Fibroblast of the aortic adventitia (primary cell): ENCODE data around the gene DDX18. TPM values are rescaled to one million over a fixed set of nuclear protein-coding genes. Genes with fewer than 3 reads are reported as not detected.
A peak's percentile ranks its signal among the peaks of the same experiment; 100 is the strongest.
"Not testable (repeated sequence)": the region's sequence is repeated elsewhere in the genome, so short reads cannot be mapped to it uniquely, and the experiment has no call there.

ENCODE experiments used
- DNase-seq: peaks from one replicate; pipeline ENCODE4 v3.0.0-alpha.2; 2010; ENCODE audit warnings: low read depth
- H3K4me3 ChIP-seq: 2 replicates; pipeline ENCODE4 v1.5.1; 2011; ENCODE audit warnings: low read depth, mild to moderate bottlenecking, control low read depth, low read length, moderate library complexity
- CTCF ChIP-seq: IDR thresholded peaks from 2 replicates; pipeline ENCODE4 v1.5.1; 2011; ENCODE audit warnings: mild to moderate bottlenecking, low read length, control low read depth, inconsistent platforms; ENCODE audit not compliant: insufficient read depth
- total RNA-seq: library from RNA; depleted of rRNA; stranded (reverse); fragments of >200 nt; gene quantifications from 2 replicates; pipeline ENCODE4 v1.2.3, GENCODE V29; 2012; ENCODE audit warnings: low replicate concordance

DDX18 gene
- total RNA-seq, 1 donor = 48.3 TPM

GRCh38 chr2:117785740-117786139 lies 28.8 kb upstream of the DDX18 start:
- no peak overlapping the region for H3K4me3 ChIP-seq
- peak; percentile 74 for TF ChIP-seq CTCF
- DNase-seq = peak; percentile 53

- no peak overlapping the region for H3K4me3 ChIP-seq
- TF ChIP-seq CTCF = no peak
- DNase-seq = no peak
Observed at GRCh38 chr2:117786520-117786919, 28.0 kb upstream of the DDX18 start.

GRCh38 chr2:117789505-117789904 lies 25.0 kb upstream of the DDX18 start:
- DNase-seq = no peak
- no peak overlapping the region for H3K4me3 ChIP-seq
- no peak for TF ChIP-seq CTCF

- H3K4me3 ChIP-seq = no peak overlapping the region
- DNase-seq = peak; percentile 40
- TF ChIP-seq CTCF = no peak
Observed at GRCh38 chr2:117794668-117795067, 19.8 kb upstream of the DDX18 start.

GRCh38 chr2:117801826-117802225 lies 12.7 kb upstream of the DDX18 start:
- DNase-seq = no peak
- H3K4me3 ChIP-seq = no peak overlapping the region
- no peak for TF ChIP-seq CTCF

GRCh38 chr2:117803644-117804325 lies 10.7 kb upstream of the DDX18 start:
- DNase-seq, H3K4me3 ChIP-seq: not testable (repeated sequence)

- H3K4me3 ChIP-seq = no peak overlapping the region
- DNase-seq = no peak
- TF ChIP-seq CTCF = no peak
Observed at GRCh38 chr2:117812443-117812842, 2.0 kb upstream of the DDX18 start.
